ENCODE results near the gene SMAD6.

DNA sequence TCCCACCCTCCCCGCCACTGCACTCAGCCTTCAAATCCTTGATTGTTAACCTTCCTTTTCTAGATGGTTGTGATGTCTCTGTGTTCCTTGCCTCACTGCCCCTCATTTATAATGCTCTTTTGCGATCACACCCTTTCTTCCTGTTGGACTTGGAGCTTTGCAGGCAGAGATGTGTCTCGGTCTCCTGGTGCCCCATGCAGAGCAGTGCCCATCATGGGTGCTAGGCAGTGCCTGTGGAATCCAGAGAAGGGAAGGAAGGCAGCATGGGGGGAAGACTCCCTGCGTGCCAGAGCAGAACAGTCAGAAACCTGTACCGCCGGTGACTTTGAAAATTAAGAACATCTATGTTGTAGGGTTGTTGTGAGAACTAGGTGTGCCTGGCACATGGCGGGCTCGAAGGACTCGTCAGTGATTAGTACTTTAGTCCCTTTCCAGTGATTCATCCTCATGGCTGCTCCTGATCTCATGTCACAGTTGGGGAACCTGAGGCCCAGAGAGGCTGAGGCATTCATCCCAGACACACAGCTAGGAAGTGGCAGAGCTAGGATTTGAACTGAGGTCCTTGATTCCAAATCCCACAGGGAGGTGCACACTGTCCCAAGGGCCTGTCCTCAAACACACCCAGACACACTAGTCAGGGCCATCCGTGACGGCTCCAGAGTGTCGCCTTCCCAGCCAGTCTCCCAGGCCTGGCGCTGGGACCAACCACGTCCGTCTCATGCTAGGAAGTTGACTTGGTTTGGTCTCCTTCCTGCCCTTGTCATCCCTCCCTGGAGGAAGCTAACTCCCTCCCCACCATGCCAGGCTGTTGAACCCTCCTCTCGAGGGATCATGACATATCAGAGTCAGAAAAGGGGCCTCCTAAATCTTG, 58.3 kb downstream of the SMAD6 start:
- TF ChIP-seq, protein P1, sequence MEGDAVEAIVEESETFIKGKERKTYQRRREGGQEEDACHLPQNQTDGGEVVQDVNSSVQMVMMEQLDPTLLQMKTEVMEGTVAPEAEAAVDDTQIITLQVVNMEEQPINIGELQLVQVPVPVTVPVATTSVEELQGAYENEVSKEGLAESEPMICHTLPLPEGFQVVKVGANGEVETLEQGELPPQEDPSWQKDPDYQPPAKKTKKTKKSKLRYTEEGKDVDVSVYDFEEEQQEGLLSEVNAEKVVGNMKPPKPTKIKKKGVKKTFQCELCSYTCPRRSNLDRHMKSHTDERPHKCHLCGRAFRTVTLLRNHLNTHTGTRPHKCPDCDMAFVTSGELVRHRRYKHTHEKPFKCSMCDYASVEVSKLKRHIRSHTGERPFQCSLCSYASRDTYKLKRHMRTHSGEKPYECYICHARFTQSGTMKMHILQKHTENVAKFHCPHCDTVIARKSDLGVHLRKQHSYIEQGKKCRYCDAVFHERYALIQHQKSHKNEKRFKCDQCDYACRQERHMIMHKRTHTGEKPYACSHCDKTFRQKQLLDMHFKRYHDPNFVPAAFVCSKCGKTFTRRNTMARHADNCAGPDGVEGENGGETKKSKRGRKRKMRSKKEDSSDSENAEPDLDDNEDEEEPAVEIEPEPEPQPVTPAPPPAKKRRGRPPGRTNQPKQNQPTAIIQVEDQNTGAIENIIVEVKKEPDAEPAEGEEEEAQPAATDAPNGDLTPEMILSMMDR (conservative IDR thresholded peaks at IDR 0.05 in 1 of 2, IDR thresholded peaks at IDR 0.05 in 1 of 2; ENCODE audit: low read depth in 1 of 2, low read length in 2 of 2), result no peak
- TF ChIP-seq EZH2 (IDR thresholded peaks at IDR 0.05; ENCODE audit: low read length, missing control alignments), result no peak

All from fibroblast of lung (primary cell).